Endothelial cell of umbilical vein (primary cell): ENCODE data around the gene ASPHD1. TPM values are rescaled to one million over a fixed set of nuclear protein-coding genes. Genes with fewer than 3 reads are reported as not detected.

Source experiments
- BruUV-seq: library from RNA; stranded (reverse); fragments of 400-500 nt; replicated peaks from 2 replicates; lab custom pipeline; 2021; lab: Mats Ljungman, UMichigan
- CTCF ChIA-PET: fragments of 300-600, 350-600 bp; sonication (Branson Sonifier 250); formaldehyde crosslinking; loops from one replicate; lab custom pipeline; 2021; ENCODE audit warnings: antibody characterized with exemption, inconsistent platforms; lab: Charles Lee
- POLR2A ChIA-PET: fragments of 300-600, 350-600 bp; sonication (Branson Sonifier 250); formaldehyde crosslinking; loops from one replicate; lab custom pipeline; 2021; ENCODE audit warnings: antibody characterized with exemption, inconsistent platforms; lab: Charles Lee
- DNase-seq: peaks from one replicate; pipeline ENCODE4 v3.0.0-alpha.2; 2011; ENCODE audit warnings: low read depth, low spot score
- FAIRE-seq: peaks from 2 replicates; lab custom pipeline; 2011; peaks lifted over from hg19 to GRCh38; lab: Jason Lieb, UNC
- H2AFZ ChIP-seq: 2 replicates; pipeline ENCODE4 v1.6.0; 2012; ENCODE audit warnings: low read depth, low read length, control low read depth, inconsistent platforms
- H3K27ac ChIP-seq: 2 replicates; pipeline ENCODE4 v1.5.1; 2011; ENCODE audit warnings: low read depth, mild to moderate bottlenecking, control low read depth, low read length, moderate library complexity; ENCODE audit not compliant: insufficient read depth
- H3K27me3 ChIP-seq, 2 experiments: 2 replicates each; pipeline versions ENCODE4 v1.6.0 to v1.6.1; 2011; ENCODE audit warnings: low read length in 2 of 2, mixed read lengths in 1 of 2; ENCODE audit not compliant: control insufficient read depth in 2 of 2, insufficient read depth in 2 of 2
- H3K36me3 ChIP-seq, 2 experiments: 2 replicates in 1 of 2; 3 replicates in 1 of 2; pipeline ENCODE4 v1.5.1; 2011; ENCODE audit warnings: low read length in 2 of 2, mild to moderate bottlenecking in 1 of 2, moderate library complexity in 1 of 2; ENCODE audit not compliant: control insufficient read depth in 2 of 2, insufficient read depth in 2 of 2; ENCODE audit errors: extremely low read depth in 1 of 2
- H3K4me1 ChIP-seq: 3 replicates; pipeline ENCODE4 v1.5.1; 2011; ENCODE audit warnings: mild to moderate bottlenecking, low read length; ENCODE audit not compliant: control insufficient read depth, insufficient read depth; ENCODE audit errors: extremely low read depth
- H3K4me2 ChIP-seq: 2 replicates; pipeline ENCODE4 v1.6.1; 2011; ENCODE audit warnings: low read length, control low read depth, mixed read lengths; ENCODE audit not compliant: insufficient read depth
- H3K4me3 ChIP-seq, 3 experiments: fragments of 200-600 bp in 1 of 3; sonication (generic), shearing (Covaris generic) in 1 of 3; replicated peaks in 1 of 3; 2 replicates each; pipeline ENCODE4 v1.5.1; 2011 to 2016; ENCODE audit warnings: control low read depth in 3 of 3, low read length in 3 of 3, mild to moderate bottlenecking in 2 of 3, inconsistent platforms in 1 of 3, low read depth in 1 of 3, moderate library complexity in 1 of 3; ENCODE audit not compliant: insufficient read depth in 1 of 3
- H3K79me2 ChIP-seq: 2 replicates; pipeline ENCODE4 v1.6.0; 2012; ENCODE audit warnings: low read length, inconsistent platforms; ENCODE audit not compliant: control insufficient read depth, insufficient read depth
- H3K9ac ChIP-seq: replicated peaks from 2 replicates; pipeline ENCODE3; 2011; ENCODE audit warnings: low read length, control low read depth; ENCODE audit not compliant: insufficient read depth; ENCODE audit errors: extremely low read depth
- H3K9me1 ChIP-seq: replicated peaks from 3 replicates; pipeline ENCODE4 v1.6.0; 2011; ENCODE audit warnings: mild to moderate bottlenecking, low read length; ENCODE audit not compliant: control insufficient read depth, insufficient read depth; ENCODE audit errors: extremely low read depth
- H3K9me3 ChIP-seq: replicated peaks from 2 replicates; pipeline ENCODE4 v1.5.1; 2012; ENCODE audit warnings: low read length, inconsistent platforms; ENCODE audit not compliant: control insufficient read depth, insufficient read depth
- H4K20me1 ChIP-seq: replicated peaks from 2 replicates; pipeline ENCODE3; 2011; ENCODE audit warnings: mild to moderate bottlenecking, low read length; ENCODE audit not compliant: control insufficient read depth, insufficient read depth; ENCODE audit errors: extremely low read depth
- CTCF ChIP-seq, 2 donors: IDR thresholded peaks; 1 replicate in 1 of 2; 2 replicates in 1 of 2; pipeline ENCODE4 v1.5.1; 2011; ENCODE audit warnings: low read length in 2 of 2, mild to moderate bottlenecking in 2 of 2, moderate library complexity in 2 of 2, control low read depth in 1 of 2, inconsistent platforms in 1 of 2, low read depth in 1 of 2; ENCODE audit not compliant: insufficient read depth in 1 of 2; ENCODE audit errors: extremely low read depth in 1 of 2
- EZH2 ChIP-seq: IDR thresholded peaks from 2 replicates; pipeline ENCODE4 v1.6.1; 2012; ENCODE audit warnings: borderline replicate concordance, low read depth, mild to moderate bottlenecking, moderate library complexity, low read length, inconsistent platforms; ENCODE audit not compliant: severe bottlenecking
- FOS ChIP-seq: IDR thresholded peaks from 2 replicates; pipeline ENCODE4 v1.6.1; 2011; ENCODE audit warnings: mild to moderate bottlenecking, low read length, moderate library complexity, borderline replicate concordance; ENCODE audit not compliant: insufficient read depth
- GATA2 ChIP-seq: IDR thresholded peaks from 2 replicates; pipeline ENCODE4 v1.7.0; 2011; ENCODE audit warnings: low read depth, mild to moderate bottlenecking, moderate library complexity, mixed read lengths, low read length; ENCODE audit not compliant: insufficient read length, insufficient read depth
- JUN ChIP-seq: IDR thresholded peaks from 2 replicates; pipeline ENCODE4 v1.6.1; 2011; ENCODE audit warnings: borderline replicate concordance, low read depth; ENCODE audit not compliant: insufficient read length, insufficient read depth
- MAX ChIP-seq: IDR thresholded peaks from 2 replicates; pipeline ENCODE4 v1.6.1; 2011; ENCODE audit not compliant: insufficient read depth, insufficient read length
- MYC ChIP-seq: IDR thresholded peaks from one replicate; pipeline ENCODE4 v1.6.1; 2011; ENCODE audit warnings: mild to moderate bottlenecking, low read depth, low read length
- POLR2A ChIP-seq: IDR thresholded peaks from 2 replicates; pipeline ENCODE4 v1.6.1; 2012; ENCODE audit warnings: low read depth, mild to moderate bottlenecking, control low read depth, low read length
- POLR2AphosphoS5 ChIP-seq: IDR thresholded peaks from 2 replicates; pipeline ENCODE4 v1.6.1; 2012; ENCODE audit warnings: low read depth, mild to moderate bottlenecking, control low read depth, low read length, moderate library complexity; ENCODE audit not compliant: insufficient read depth
- dilution Hi-C: fragments of 300-500 bp; cut with MboI; formaldehyde crosslinking; loops from one replicate; pipeline ENCODE4 v1.15.0; 2019; ENCODE audit warnings: low sequenced_read_pairs; ENCODE audit not compliant: extremely low pct_ligation_motif_present
- intact Hi-C: fragments of 100-400 bp; cut with micrococcal nuclease; formaldehyde crosslinking; loops from one replicate; pipeline ENCODE4 v1.10.0; 2022
- polyA plus RNA-seq, 4 experiments: library from polyadenylated mRNA; depleted of rRNA in 3 of 4; stranded (reverse) in 3 of 4; unstranded in 1 of 4; fragments of >200 nt; gene quantifications; 2 replicates each; pipeline versions ENCODE4 v1.2.1 to v1.2.3, GENCODE V29; 2011 to 2012; ENCODE audit warnings: missing spikeins in 1 of 4
- total RNA-seq: library from RNA; stranded (reverse); gene quantifications from 2 replicates; pipeline ENCODE4 v1.2.3, GENCODE V29; 2021

Gene ASPHD1
- total and polyA plus RNA-seq, 2 donors (not counting 3 experiments of a cell fraction or from before 2014, with no cell fraction given) = 0.90 to 1.2 TPM

- DNase-seq (no peak), FAIRE-seq (no peak)
- Histone ChIP-seq H3K4me2 (no peak overlapping the region), H3K4me3 (no peak overlapping the region), H3K9ac (no peak overlapping the region), H4K20me1 (no peaks in the 10 kb centered on the region), H3K27me3 (no peaks in the 10 kb centered on the region), H3K79me2 (peaks cover 14% of the 10 kb centered on the region), H3K27ac (no peak overlapping the region), H3K9me1 (no peaks in the 10 kb centered on the region), H3K36me3 (peaks cover 0 to 19% of the 10 kb centered on the region in 2 experiments), H2AFZ (no peak overlapping the region), H3K4me1 (peaks cover 7% of the 10 kb centered on the region), H3K9me3 (no peaks in the 10 kb centered on the region)
- TF ChIP-seq MYC = no peak
- TF ChIP-seq FOS = no peak
- no peak for TF ChIP-seq EZH2
- TF ChIP-seq POLR2A = no peak
- TF ChIP-seq MAX = no peak
- TF ChIP-seq JUN = no peak
- TF ChIP-seq CTCF (IDR thresholded peaks at IDR 0.05; ENCODE audit: extremely low read depth in 1 of 2, insufficient read depth in 1 of 2, low read depth in 1 of 2, low read length in 2 of 2) = no peak
- TF ChIP-seq POLR2AphosphoS5 = no peak
- TF ChIP-seq GATA2 = no peak
- POLR2A ChIA-PET = no interaction called here
- intact Hi-C loops = no loop called here
- no TSS peak for BruUV-seq
- CTCF ChIA-PET = interaction anchor here (3.9 kb wide), 1 partner anchor 12 kb away, joined by 19 read pairs; no protein-coding TSS in a partner anchor
- dilution Hi-C loops = no loop called here
Observed at GRCh38 chr16:29860218-29860617, 40.1 kb upstream of the ASPHD1 start.
